ENCODE results near the gene UBA3.

DNA sequence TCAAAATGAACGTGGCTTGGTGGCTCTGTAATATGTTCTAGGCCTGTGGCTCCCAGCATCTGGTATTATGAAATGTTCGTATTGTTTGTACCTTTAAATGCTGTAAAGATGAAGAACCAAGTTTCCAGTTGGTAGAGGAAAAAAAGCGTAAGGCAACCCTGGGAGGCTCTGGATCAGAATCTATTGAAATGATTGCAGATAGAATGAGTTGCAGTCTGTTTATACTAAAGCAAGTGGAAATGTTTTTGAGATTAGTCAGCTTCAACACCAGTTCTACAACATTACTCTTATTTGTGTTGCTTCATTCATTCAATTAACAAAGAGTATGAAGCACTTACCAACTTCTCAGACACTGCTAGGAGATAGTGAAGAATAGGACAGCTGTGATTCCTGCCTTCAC is 9.9 kb upstream of the UBA3 start:
- TF ChIP-seq, protein P1, sequence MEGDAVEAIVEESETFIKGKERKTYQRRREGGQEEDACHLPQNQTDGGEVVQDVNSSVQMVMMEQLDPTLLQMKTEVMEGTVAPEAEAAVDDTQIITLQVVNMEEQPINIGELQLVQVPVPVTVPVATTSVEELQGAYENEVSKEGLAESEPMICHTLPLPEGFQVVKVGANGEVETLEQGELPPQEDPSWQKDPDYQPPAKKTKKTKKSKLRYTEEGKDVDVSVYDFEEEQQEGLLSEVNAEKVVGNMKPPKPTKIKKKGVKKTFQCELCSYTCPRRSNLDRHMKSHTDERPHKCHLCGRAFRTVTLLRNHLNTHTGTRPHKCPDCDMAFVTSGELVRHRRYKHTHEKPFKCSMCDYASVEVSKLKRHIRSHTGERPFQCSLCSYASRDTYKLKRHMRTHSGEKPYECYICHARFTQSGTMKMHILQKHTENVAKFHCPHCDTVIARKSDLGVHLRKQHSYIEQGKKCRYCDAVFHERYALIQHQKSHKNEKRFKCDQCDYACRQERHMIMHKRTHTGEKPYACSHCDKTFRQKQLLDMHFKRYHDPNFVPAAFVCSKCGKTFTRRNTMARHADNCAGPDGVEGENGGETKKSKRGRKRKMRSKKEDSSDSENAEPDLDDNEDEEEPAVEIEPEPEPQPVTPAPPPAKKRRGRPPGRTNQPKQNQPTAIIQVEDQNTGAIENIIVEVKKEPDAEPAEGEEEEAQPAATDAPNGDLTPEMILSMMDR (IDR thresholded peaks at IDR 0.05), result no peak
- TF ChIP-seq POLR2A (IDR thresholded peaks at IDR 0.05), result no peak
